OCI-LY1 (cell line): ENCODE results near the gene ZNF385D.

ENCODE experiments used
- H2AFZ ChIP-seq: fragments of 200-600 bp; sonication (generic), shearing (Covaris generic); 2 replicates; pipeline ENCODE4 v1.6.0; 2014; ENCODE audit warnings: antibody characterized with exemption, mild to moderate bottlenecking, low read length
- H3F3A ChIP-seq: fragments of 200-600 bp; sonication (generic), shearing (Covaris generic); 2 replicates; pipeline ENCODE4 v1.6.0; 2014; ENCODE audit warnings: mild to moderate bottlenecking, antibody characterized with exemption, low read length, moderate library complexity; ENCODE audit not compliant: insufficient read depth
- H3K27ac ChIP-seq: fragments of 200-600 bp; sonication (generic); 2 replicates; pipeline ENCODE4 v1.5.1; 2014; ENCODE audit warnings: low read length, mixed run types, mild to moderate bottlenecking, low read depth; ENCODE audit not compliant: poor library complexity, severe bottlenecking
- H3K27me3 ChIP-seq: fragments of 200-600 bp; sonication (generic); 2 replicates; pipeline ENCODE4 v1.6.0; 2014; ENCODE audit warnings: antibody characterized with exemption, mild to moderate bottlenecking, low read length, moderate library complexity; ENCODE audit not compliant: insufficient read depth
- H3K36me3 ChIP-seq: fragments of 200-600 bp; sonication (generic); 2 replicates; pipeline ENCODE4 v1.6.1; 2014; ENCODE audit warnings: mild to moderate bottlenecking, antibody characterized with exemption, low read length, moderate library complexity, mixed read lengths; ENCODE audit not compliant: insufficient read depth
- H3K4me1 ChIP-seq: fragments of 200-600 bp; sonication (generic); 2 replicates; pipeline ENCODE4 v1.5.1; 2014; ENCODE audit warnings: mild to moderate bottlenecking, low read length, moderate library complexity; ENCODE audit not compliant: insufficient read depth, severe bottlenecking
- H3K4me2 ChIP-seq: fragments of 200-600 bp; sonication (generic), shearing (Covaris generic); 2 replicates; pipeline ENCODE4 v1.6.1; 2014; ENCODE audit warnings: low read length
- H3K4me3 ChIP-seq: fragments of 200-600 bp; sonication (generic); 2 replicates; pipeline ENCODE4 v1.5.1; 2014; ENCODE audit warnings: low read length, low read depth, mild to moderate bottlenecking, mixed read lengths; ENCODE audit not compliant: poor library complexity, severe bottlenecking
- H3K79me2 ChIP-seq: fragments of 200-600 bp; shearing (Covaris generic); 2 replicates; pipeline ENCODE4 v1.6.1; 2016; ENCODE audit warnings: mixed run types, low read length, mixed read lengths; ENCODE audit not compliant: insufficient read depth
- H3K9ac ChIP-seq: fragments of 200-600 bp; sonication (generic), shearing (Covaris generic); 2 replicates; pipeline ENCODE4 v1.6.1; 2014; ENCODE audit warnings: mild to moderate bottlenecking, low read length, mixed read lengths
- H3K9me2 ChIP-seq: fragments of 200-600 bp; sonication (generic), shearing (Covaris generic); 2 replicates; pipeline ENCODE4 v1.6.1; 2014; ENCODE audit warnings: low read depth, mild to moderate bottlenecking, low read length, mixed read lengths
- H3K9me3 ChIP-seq: fragments of 200-600 bp; shearing (Covaris generic); 2 replicates; pipeline ENCODE4 v1.6.1; 2014; ENCODE audit warnings: low read length, mixed read lengths
- H4K20me1 ChIP-seq: fragments of 200-600 bp; sonication (generic), shearing (Covaris generic); 2 replicates; pipeline ENCODE4 v1.6.0; 2016; ENCODE audit warnings: mild to moderate bottlenecking, low read length; ENCODE audit not compliant: insufficient read depth
- CTCF ChIP-seq: fragments of 200-600 bp; sonication (generic), shearing (Covaris generic); IDR thresholded peaks from 2 replicates; pipeline ENCODE4 v1.5.1; 2017; ENCODE audit warnings: mild to moderate bottlenecking, antibody characterized with exemption, low read length, moderate library complexity, mixed read lengths
- EZH2 ChIP-seq: fragments of 200-600 bp; sonication (generic), shearing (Covaris generic); IDR thresholded peaks from 2 replicates; pipeline ENCODE4 v1.8.0; 2017; ENCODE audit warnings: borderline replicate concordance, mixed run types, mild to moderate bottlenecking, antibody characterized with exemption, low read length, moderate library complexity, mixed read lengths

The ZNF385D gene

GRCh38 chr3:21618695-21619094 is 132.3 kb downstream of the ZNF385D start:
- Histone ChIP-seq H3K9me2 (no peaks in the 10 kb centered on the region), H3K27me3 (no peaks in the 10 kb centered on the region), H3K9me3 (no peaks in the 10 kb centered on the region), H3K4me2 (no peak overlapping the region), H4K20me1 (no peaks in the 10 kb centered on the region), H3K4me1 (no peaks in the 10 kb centered on the region), H3K27ac (no peak overlapping the region), H3K79me2 (no peaks in the 10 kb centered on the region), H2AFZ (no peak overlapping the region), H3K9ac (no peak overlapping the region), H3K4me3 (no peak overlapping the region), H3F3A (no peaks in the 10 kb centered on the region), H3K36me3 (no peaks in the 10 kb centered on the region)
- TF ChIP-seq CTCF (no peak), EZH2 (no peak)

GRCh38 chr3:21613372-21614070 is 137.5 kb downstream of the ZNF385D start:
- no peaks in the 10 kb centered on the region for H3K9me3 ChIP-seq
- H3K9me2 ChIP-seq: no peaks in the 10 kb centered on the region
- H3K4me2 ChIP-seq: no peak overlapping the region
- H3K79me2 ChIP-seq: no peaks in the 10 kb centered on the region
- H3K27me3 ChIP-seq: no peaks in the 10 kb centered on the region
- H2AFZ ChIP-seq: no peak overlapping the region
- no peaks in the 10 kb centered on the region for H3K4me1 ChIP-seq
- H3K4me3 ChIP-seq: no peak overlapping the region
- H3F3A ChIP-seq: no peaks in the 10 kb centered on the region
- H3K36me3 ChIP-seq: no peaks in the 10 kb centered on the region
- TF ChIP-seq CTCF (no peak), EZH2 (no peak)
- no peak overlapping the region for H3K9ac ChIP-seq
- H4K20me1 ChIP-seq: no peaks in the 10 kb centered on the region
- no peak overlapping the region for H3K27ac ChIP-seq

- H3K9me2 ChIP-seq: no peaks in the 10 kb centered on the region
- H2AFZ ChIP-seq: no peak overlapping the region
- H3K4me3 ChIP-seq: no peak overlapping the region
- H4K20me1 ChIP-seq: no peaks in the 10 kb centered on the region
- H3K4me2 ChIP-seq: no peak overlapping the region
- no peak for TF ChIP-seq EZH2
- TF ChIP-seq CTCF: no peak
- H3K27ac ChIP-seq: no peak overlapping the region
- H3K79me2 ChIP-seq: no peaks in the 10 kb centered on the region
- H3K9me3 ChIP-seq: no peaks in the 10 kb centered on the region
- H3K4me1 ChIP-seq: no peaks in the 10 kb centered on the region
- no peaks in the 10 kb centered on the region for H3K27me3 ChIP-seq
- no peaks in the 10 kb centered on the region for H3K36me3 ChIP-seq
- H3K9ac ChIP-seq: no peak overlapping the region
- no peaks in the 10 kb centered on the region for H3F3A ChIP-seq
Observed at GRCh38 chr3:21601178-21601577, 149.8 kb downstream of the ZNF385D start.
